SK-N-SH (cell line): ENCODE measurements around the gene NAV2. TPM values are rescaled to one million over a fixed set of nuclear protein-coding genes. Genes with fewer than 3 reads are reported as not detected.

Experiments
- CTCF ChIA-PET: fragments of 300-600, 350-600 bp; formaldehyde crosslinking; extraction: SDS; loops from one replicate; lab custom pipeline; 2021; lab: Yijun Ruan, JAX
- POLR2A ChIA-PET: fragments of 350-600 bp; sonication (Branson Sonifier 250); formaldehyde crosslinking; extraction: SDS; loops from one replicate; lab custom pipeline; 2020; ENCODE audit warnings: antibody characterized with exemption, inconsistent platforms; lab: Yijun Ruan, JAX
- DNase-seq: peaks from one replicate; pipeline ENCODE4 v3.0.0; 2012
- H2AFZ ChIP-seq: fragments of 200-600 bp; sonication (generic); 2 replicates; pipeline ENCODE4 v1.8.1; 2016; ENCODE audit warnings: antibody characterized with exemption, mild to moderate bottlenecking, low read depth
- H3F3A ChIP-seq: fragments of 200-600 bp; sonication (generic); replicated peaks from 2 replicates; pipeline ENCODE3; 2016; ENCODE audit warnings: antibody characterized with exemption, mild to moderate bottlenecking; ENCODE audit not compliant: insufficient read depth
- H3K27ac ChIP-seq, 2 experiments: fragments of 200-500 bp in 1 of 2; fragments of 200-600 bp in 1 of 2; sonication (Bioruptor generic) in 1 of 2; sonication (generic), shearing (Covaris generic) in 1 of 2; 2 replicates each; pipeline versions ENCODE4 v1.5.1 to v1.6.1; 2014 to 2016; ENCODE audit warnings: low read depth in 2 of 2, inconsistent platforms in 1 of 2, low read length in 1 of 2, mild to moderate bottlenecking in 1 of 2, mixed read lengths in 1 of 2
- H3K27me3 ChIP-seq: fragments of 200-600 bp; sonication (generic), shearing (Covaris generic); 2 replicates; pipeline ENCODE4 v1.6.1; 2016; ENCODE audit warnings: mixed run types; ENCODE audit not compliant: insufficient read depth
- H3K36me3 ChIP-seq, 2 experiments: fragments of 200-500 bp in 1 of 2; fragments of 200-600 bp in 1 of 2; sonication (Bioruptor generic) in 1 of 2; sonication (generic) in 1 of 2; replicated peaks in 1 of 2; 2 replicates each; pipeline versions ENCODE3 to v1.5.1; 2014 to 2016; ENCODE audit warnings: low read length in 1 of 2, mild to moderate bottlenecking in 1 of 2; ENCODE audit not compliant: insufficient read depth in 2 of 2, control insufficient read depth in 1 of 2
- H3K4me1 ChIP-seq, 2 experiments: fragments of 200-500 bp in 1 of 2; fragments of 200-600 bp in 1 of 2; sonication (Bioruptor generic) in 1 of 2; sonication (generic), shearing (Covaris generic) in 1 of 2; 2 replicates each; pipeline versions ENCODE4 v1.5.1 to v1.6.1; 2014 to 2016; ENCODE audit warnings: low read depth in 1 of 2, low read length in 1 of 2, mixed run types in 1 of 2; ENCODE audit not compliant: insufficient read depth in 2 of 2, control insufficient read depth in 1 of 2
- H3K4me2 ChIP-seq: fragments of 200-600 bp; sonication (generic), shearing (Covaris generic); 2 replicates; pipeline ENCODE4 v1.6.1; 2017; ENCODE audit warnings: mixed run types
- H3K4me3 ChIP-seq, 2 experiments: fragments of 200-500 bp in 1 of 2; fragments of 200-600 bp in 1 of 2; sonication (Bioruptor generic) in 1 of 2; sonication (generic), shearing (Covaris generic) in 1 of 2; 2 replicates each; pipeline versions ENCODE4 v1.5.1 to v1.8.1; 2014 to 2016; ENCODE audit warnings: low read depth in 2 of 2, inconsistent platforms in 1 of 2, low read length in 1 of 2, mild to moderate bottlenecking in 1 of 2, mixed read lengths in 1 of 2, moderate library complexity in 1 of 2
- H3K79me2 ChIP-seq: fragments of 200-600 bp; sonication (generic); 2 replicates; pipeline ENCODE4 v1.8.1; 2017; ENCODE audit warnings: mild to moderate bottlenecking; ENCODE audit not compliant: insufficient read depth
- H3K9ac ChIP-seq: fragments of 200-600 bp; sonication (generic); 2 replicates; pipeline ENCODE4 v1.6.1; 2017; ENCODE audit warnings: mixed run types
- H3K9me2 ChIP-seq: fragments of 200-600 bp; sonication (generic); 2 replicates; pipeline ENCODE4 v1.6.1; 2017; ENCODE audit warnings: mixed run types
- H3K9me3 ChIP-seq: fragments of 200-600 bp; sonication (generic); 2 replicates; pipeline ENCODE4 v1.6.1; 2017; ENCODE audit warnings: mixed run types, mild to moderate bottlenecking, moderate library complexity
- H4K20me1 ChIP-seq: fragments of 200-600 bp; sonication (generic); 2 replicates; pipeline ENCODE4 v1.6.1; 2017; ENCODE audit warnings: mild to moderate bottlenecking, mixed run types; ENCODE audit not compliant: insufficient read depth
- CTCF ChIP-seq: fragments of 200-600 bp; sonication (generic); IDR thresholded peaks from 2 replicates; pipeline ENCODE4 v1.6.1; 2017; ENCODE audit warnings: antibody characterized with exemption, mild to moderate bottlenecking, moderate library complexity
- EZH2phosphoT487 ChIP-seq: fragments of 200-600 bp; sonication (generic); IDR thresholded peaks from 2 replicates; pipeline ENCODE4 v1.6.1; 2017; ENCODE audit warnings: low read depth, mixed run types, mild to moderate bottlenecking, antibody characterized with exemption, moderate library complexity, borderline replicate concordance
- FOSL2 ChIP-seq: IDR thresholded peaks from 2 replicates; pipeline ENCODE4 v1.4.0; 2012; ENCODE audit warnings: low read depth, mild to moderate bottlenecking, moderate library complexity, borderline replicate concordance
- FOXJ3 ChIP-seq: sonication (generic); formaldehyde crosslinking; IDR thresholded peaks from 2 replicates; pipeline ENCODE4 v1.5.1; 2020; ENCODE audit warnings: mild to moderate bottlenecking, missing genetic modification reagents
- FOXM1 ChIP-seq: IDR thresholded peaks from 2 replicates; pipeline ENCODE4 v1.4.0; 2012; ENCODE audit warnings: low read depth, mild to moderate bottlenecking
- GABPA ChIP-seq: IDR thresholded peaks from 2 replicates; pipeline ENCODE4 v1.4.0; 2012; ENCODE audit warnings: low read depth, mild to moderate bottlenecking
- JUND ChIP-seq: IDR thresholded peaks from 2 replicates; pipeline ENCODE4 v1.4.0; 2012
- MEF2A ChIP-seq: IDR thresholded peaks from 2 replicates; pipeline ENCODE4 v1.4.0; 2012; ENCODE audit warnings: low read depth, borderline replicate concordance
- NFIC ChIP-seq: IDR thresholded peaks from 2 replicates; pipeline ENCODE4 v1.4.0; 2012; ENCODE audit warnings: borderline replicate concordance
- NRF1 ChIP-seq: IDR thresholded peaks from 2 replicates; pipeline ENCODE4 v1.6.1; 2012; ENCODE audit warnings: low read depth, mild to moderate bottlenecking, low read length
- POLR2AphosphoS5 ChIP-seq: IDR thresholded peaks from 2 replicates; pipeline ENCODE4 v1.6.1; 2012; ENCODE audit warnings: low read depth, low read length
- RFX5 ChIP-seq: IDR thresholded peaks from 2 replicates; pipeline ENCODE4 v1.6.1; 2012; ENCODE audit warnings: mild to moderate bottlenecking, improper control_type of control experiment, low read length
- RXRA ChIP-seq: IDR thresholded peaks from 2 replicates; pipeline ENCODE4 v1.4.0; 2012; ENCODE audit warnings: low read depth, mild to moderate bottlenecking, borderline replicate concordance
- SIN3A ChIP-seq: IDR thresholded peaks from 2 replicates; pipeline ENCODE4 v1.6.1; 2012; ENCODE audit warnings: low read depth, mild to moderate bottlenecking, low read length, moderate library complexity, borderline replicate concordance
- TAF1 ChIP-seq: IDR thresholded peaks from 2 replicates; pipeline ENCODE4 v1.6.1; 2012; ENCODE audit warnings: low read depth, mild to moderate bottlenecking, low read length, moderate library complexity, borderline replicate concordance
- TCF12 ChIP-seq: IDR thresholded peaks from 2 replicates; pipeline ENCODE4 v1.4.0; 2012
- TEAD4 ChIP-seq: IDR thresholded peaks from 2 replicates; pipeline ENCODE4 v1.4.0; 2012; ENCODE audit warnings: mild to moderate bottlenecking, borderline replicate concordance; ENCODE audit not compliant: insufficient read depth
- WGBS: methylation state at CpG from one replicate; pipeline ENCODE4 v1.1.6; 2017; ENCODE audit warnings: low lambda C conversion rate; 5-methylcytosine and 5-hydroxymethylcytosine counted together
- polyA plus RNA-seq, 3 experiments: library from polyadenylated mRNA; depleted of rRNA; stranded (reverse); fragments of >200 nt; gene quantifications; 2 replicates each; pipeline ENCODE4 v1.2.3, GENCODE V29; 2012
- TF ChIP-seq, protein P1 (sequence below): IDR thresholded peaks from 2 replicates; pipeline ENCODE4 v1.4.0; 2012; ENCODE audit warnings: low read depth, borderline replicate concordance
- TF ChIP-seq, protein P2 (sequence below): IDR thresholded peaks from 2 replicates; pipeline ENCODE4 v1.4.0; 2012; ENCODE audit warnings: low read depth

Gene NAV2
- polyA plus RNA-seq, 1 of the 3 experiments (the other 2 are of a cell fraction) = 26.2 TPM

- Histone ChIP-seq H4K20me1 (peaks cover 100% of the 10 kb centered on the region), H3K27me3 (no peaks in the 10 kb centered on the region), H3F3A (peaks cover 7% of the 10 kb centered on the region), H3K4me1 (peaks cover 14 to 60% of the 10 kb centered on the region in 2 experiments), H3K9me2 (no peaks in the 10 kb centered on the region), H3K9me3 (no peaks in the 10 kb centered on the region), H3K36me3 (peaks cover 2 to 15% of the 10 kb centered on the region in 2 experiments), H3K27ac (no peak overlapping the region), H3K4me2 (no peak overlapping the region), H3K4me3 (no peak overlapping the region), H2AFZ (no peak overlapping the region), H3K79me2 (peaks cover 100% of the 10 kb centered on the region), H3K9ac (no peak overlapping the region)
- ChIA-PET POLR2A (no interaction called here), CTCF (interaction anchor here (1.2 to 2.3 kb wide), 5 partner anchors 10 to 251 kb away, joined by 3 to 13 read pairs (median 4); no protein-coding TSS in a partner anchor)
- TF ChIP-seq FOSL2 (no peak), RXRA (no peak), NFIC (no peak), GABPA (no peak)
- TF ChIP-seq, protein P1, sequence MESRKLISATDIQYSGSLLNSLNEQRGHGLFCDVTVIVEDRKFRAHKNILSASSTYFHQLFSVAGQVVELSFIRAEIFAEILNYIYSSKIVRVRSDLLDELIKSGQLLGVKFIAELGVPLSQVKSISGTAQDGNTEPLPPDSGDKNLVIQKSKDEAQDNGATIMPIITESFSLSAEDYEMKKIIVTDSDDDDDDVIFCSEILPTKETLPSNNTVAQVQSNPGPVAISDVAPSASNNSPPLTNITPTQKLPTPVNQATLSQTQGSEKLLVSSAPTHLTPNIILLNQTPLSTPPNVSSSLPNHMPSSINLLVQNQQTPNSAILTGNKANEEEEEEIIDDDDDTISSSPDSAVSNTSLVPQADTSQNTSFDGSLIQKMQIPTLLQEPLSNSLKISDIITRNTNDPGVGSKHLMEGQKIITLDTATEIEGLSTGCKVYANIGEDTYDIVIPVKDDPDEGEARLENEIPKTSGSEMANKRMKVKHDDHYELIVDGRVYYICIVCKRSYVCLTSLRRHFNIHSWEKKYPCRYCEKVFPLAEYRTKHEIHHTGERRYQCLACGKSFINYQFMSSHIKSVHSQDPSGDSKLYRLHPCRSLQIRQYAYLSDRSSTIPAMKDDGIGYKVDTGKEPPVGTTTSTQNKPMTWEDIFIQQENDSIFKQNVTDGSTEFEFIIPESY = no peak
- DNase-seq = no peak
- WGBS = 89% methylated on average over 2 of the region's 2 CpGs
Measured at GRCh38 chr11:19806251-19806650, 93.6 kb downstream of the NAV2 start.

- Histone ChIP-seq H3K27ac (peak overlapping the region; percentile 12 to 69; a peak in 2 of 4 replicates), H3K79me2 (peaks cover 100% of the 10 kb centered on the region), H3K36me3 (peaks cover under 1 to 21% of the 10 kb centered on the region in 2 experiments), H3K9me2 (no peaks in the 10 kb centered on the region), H2AFZ (no peak overlapping the region), H3K4me3 (no peak overlapping the region), H3K4me1 (peaks cover 4 to 65% of the 10 kb centered on the region in 2 experiments; a peak in 3 of 4 replicates), H3K9ac (no peak overlapping the region), H3F3A (no peaks in the 10 kb centered on the region), H3K27me3 (no peaks in the 10 kb centered on the region), H3K4me2 (no peak overlapping the region), H4K20me1 (peaks cover 100% of the 10 kb centered on the region), H3K9me3 (no peaks in the 10 kb centered on the region)
- 39% methylated on average over 1 of the region's 1 CpG for WGBS
- CTCF ChIA-PET = interaction anchor here (0.6 to 4.8 kb wide), 20 partner anchors 8 to 254 kb away, joined by 3 to 31 read pairs (median 4); partner anchors contain the start of gene NAV2
- POLR2A ChIA-PET = interaction anchor here (1.2 kb wide), 1 partner anchor 66 kb away, joined by 3 read pairs; no protein-coding TSS in a partner anchor
- peak; percentile 39 for DNase-seq
- no peak for TF ChIP-seq FOSL2
- no peak for TF ChIP-seq SIN3A
- no peak for TF ChIP-seq GABPA
- TF ChIP-seq MEF2A = no peak
- TF ChIP-seq EZH2phosphoT487 = no peak
- no peak for TF ChIP-seq NRF1
- peak; percentile 33; the same call in 1 of the 2 replicates for TF ChIP-seq POLR2AphosphoS5
- no peak for TF ChIP-seq FOXJ3
- TF ChIP-seq RXRA = no peak
- peak; percentile 48 for TF ChIP-seq CTCF
- TF ChIP-seq, protein P1 = no peak
- no peak for TF ChIP-seq JUND
- TF ChIP-seq TAF1 = no peak
- TF ChIP-seq, protein P2, sequence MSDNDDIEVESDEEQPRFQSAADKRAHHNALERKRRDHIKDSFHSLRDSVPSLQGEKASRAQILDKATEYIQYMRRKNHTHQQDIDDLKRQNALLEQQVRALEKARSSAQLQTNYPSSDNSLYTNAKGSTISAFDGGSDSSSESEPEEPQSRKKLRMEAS = no peak
- TF ChIP-seq TCF12 = no peak
- no peak for TF ChIP-seq RFX5
- TF ChIP-seq FOXM1 = no peak
- no peak for TF ChIP-seq TEAD4
Measured at GRCh38 chr11:19808076-19808911, 95.7 kb downstream of the NAV2 start.
